HCT116 (cell line): ENCODE data around the gene EEA1. TPM values are rescaled to one million over a fixed set of nuclear protein-coding genes. Genes with fewer than 3 reads are reported as not detected.

Source experiments
- ATAC-seq: fragments of 200-7000 bp; cut with Tn5 transposase; 2 replicates; pipeline ENCODE4 v1.9.1; 2020; ENCODE audit warnings: mild to moderate bottlenecking, moderate library complexity
- BruUV-seq: library from RNA; stranded (reverse); fragments of 400-500 nt; replicated peaks from 2 replicates; lab custom pipeline; 2021; lab: Mats Ljungman, UMichigan
- CTCF ChIA-PET: fragments of 300-600 bp; sonication (Branson Sonifier 250); formaldehyde crosslinking; loops from one replicate; lab custom pipeline; 2021; ENCODE audit warnings: antibody characterized with exemption; lab: Charles Lee
- POLR2A ChIA-PET: fragments of 300-600, 350-600 bp; sonication (Branson Sonifier 250); formaldehyde crosslinking; loops from one replicate; lab custom pipeline; 2021; ENCODE audit warnings: antibody characterized with exemption; lab: Charles Lee
- RAD21 ChIA-PET, 2 experiments: fragments of 300-600 bp; sonication (Branson Sonifier 250); formaldehyde crosslinking; loops; one replicate each; lab custom pipeline; 2023; ENCODE audit warnings: low total read pairs in 2 of 2; ENCODE audit not compliant: uncharacterized antibody in 2 of 2, unreplicated experiment in 2 of 2, low non-redundant PET in 1 of 2; lab: Charles Lee
- DNase-seq: peaks from one replicate; pipeline ENCODE4 v3.0.0-alpha.2; 2010; ENCODE audit warnings: low read depth, low spot score
- H2AFZ ChIP-seq: fragments of 200-600 bp; shearing (Covaris generic), sonication (generic); 2 replicates; pipeline ENCODE4 v1.6.1; 2017; ENCODE audit warnings: low read depth, mixed run types, mixed read lengths, antibody characterized with exemption, low read length; ENCODE audit not compliant: poor library complexity, severe bottlenecking
- H3K27ac ChIP-seq: 2 replicates; pipeline ENCODE4 v1.5.1; 2012; ENCODE audit warnings: low read depth, low read length
- H3K27me3 ChIP-seq: fragments of 200-600 bp; sonication (generic); 2 replicates; pipeline ENCODE4 v1.6.1; 2016; ENCODE audit warnings: mixed run types, low read length, mixed read lengths; ENCODE audit not compliant: insufficient read depth
- H3K36me3 ChIP-seq, 2 experiments: fragments of 200-500 bp in 1 of 2; fragments of 200-600 bp in 1 of 2; sonication (Bioruptor generic) in 1 of 2; sonication (generic) in 1 of 2; 2 replicates each; pipeline versions ENCODE4 v1.5.1 to v1.6.1; 2014 to 2016; ENCODE audit warnings: low read length in 2 of 2, inconsistent platforms in 1 of 2, mixed read lengths in 1 of 2, mixed run types in 1 of 2; ENCODE audit not compliant: insufficient read depth in 2 of 2, control insufficient read depth in 1 of 2
- H3K4me1 ChIP-seq, 2 experiments: fragments of 200-600 bp in 1 of 2; sonication (generic) in 1 of 2; 2 replicates each; pipeline versions ENCODE4 v1.5.1 to v1.6.1; 2012 to 2017; ENCODE audit warnings: low read length in 2 of 2, inconsistent platforms in 1 of 2, mild to moderate bottlenecking in 1 of 2, mixed read lengths in 1 of 2, mixed run types in 1 of 2, moderate library complexity in 1 of 2; ENCODE audit not compliant: insufficient read depth in 2 of 2, control insufficient read depth in 1 of 2
- H3K4me2 ChIP-seq: fragments of 200-600 bp; sonication (generic); 2 replicates; pipeline ENCODE4 v1.6.1; 2017; ENCODE audit warnings: mixed run types, low read length, mixed read lengths
- H3K4me3 ChIP-seq, 2 experiments: fragments of 200-600 bp in 1 of 2; sonication (generic) in 1 of 2; replicated peaks in 1 of 2; 2 replicates each; pipeline ENCODE4 v1.5.1; 2011 to 2016; ENCODE audit warnings: low read length in 2 of 2, control low read depth in 1 of 2, low read depth in 1 of 2, mild to moderate bottlenecking in 1 of 2, mixed read lengths in 1 of 2, mixed run types in 1 of 2
- H3K79me2 ChIP-seq: fragments of 200-600 bp; sonication (generic); 2 replicates; pipeline ENCODE4 v1.6.1; 2017; ENCODE audit warnings: mild to moderate bottlenecking, mixed run types, low read length, moderate library complexity, mixed read lengths; ENCODE audit not compliant: insufficient read depth
- H3K9ac ChIP-seq: fragments of 200-600 bp; sonication (generic); 2 replicates; pipeline ENCODE4 v1.6.1; 2016; ENCODE audit warnings: low read length, mixed read lengths
- H3K9me2 ChIP-seq: fragments of 200-600 bp; sonication (generic), shearing (Covaris generic); 2 replicates; pipeline ENCODE4 v1.6.1; 2017; ENCODE audit warnings: mixed run types, mild to moderate bottlenecking, moderate library complexity; ENCODE audit not compliant: insufficient read depth
- H3K9me3 ChIP-seq, 2 experiments: fragments of 200-500 bp in 1 of 2; fragments of 200-600 bp in 1 of 2; sonication (Bioruptor generic) in 1 of 2; sonication (generic) in 1 of 2; 2 replicates each; pipeline ENCODE4 v1.6.1; 2014 to 2017; ENCODE audit warnings: low read length in 2 of 2, mixed read lengths in 2 of 2, inconsistent platforms in 1 of 2, low read depth in 1 of 2, mild to moderate bottlenecking in 1 of 2, mixed run types in 1 of 2, moderate library complexity in 1 of 2; ENCODE audit not compliant: control insufficient read depth in 1 of 2, insufficient read depth in 1 of 2
- H4K20me1 ChIP-seq: fragments of 200-600 bp; sonication (generic), shearing (Covaris generic); 2 replicates; pipeline ENCODE4 v1.6.1; 2017; ENCODE audit warnings: mixed run types, mild to moderate bottlenecking, moderate library complexity; ENCODE audit not compliant: insufficient read depth
- CBX3 ChIP-seq: IDR thresholded peaks from 2 replicates; pipeline ENCODE4 v1.6.1; 2012; ENCODE audit warnings: low read depth
- EGR1 ChIP-seq: IDR thresholded peaks from 2 replicates; pipeline ENCODE4 v1.6.1; 2012; ENCODE audit warnings: low read depth
- POLR2A ChIP-seq: IDR thresholded peaks from 2 replicates; pipeline ENCODE4 v1.7.0; 2011; ENCODE audit warnings: borderline replicate concordance; ENCODE audit not compliant: insufficient read depth, insufficient read length; ENCODE audit errors: extremely low read depth
- POLR2AphosphoS5 ChIP-seq: IDR thresholded peaks from 2 replicates; pipeline ENCODE4 v1.6.1; 2011; ENCODE audit warnings: mild to moderate bottlenecking, low read depth, low read length, moderate library complexity
- RAD21 ChIP-seq: IDR thresholded peaks from 2 replicates; pipeline ENCODE4 v1.6.1; 2012; ENCODE audit warnings: low read depth, mild to moderate bottlenecking
- SIN3A ChIP-seq: IDR thresholded peaks from 2 replicates; pipeline ENCODE4 v1.6.1; 2012; ENCODE audit warnings: low read depth
- SP1 ChIP-seq: IDR thresholded peaks from 2 replicates; pipeline ENCODE4 v1.6.1; 2012; ENCODE audit warnings: low read depth
- SRF ChIP-seq: IDR thresholded peaks from 2 replicates; pipeline ENCODE4 v1.6.1; 2012; ENCODE audit warnings: low read depth
- YY1 ChIP-seq: IDR thresholded peaks from 2 replicates; pipeline ENCODE4 v1.6.1; 2011; ENCODE audit warnings: low read length, low read depth, moderate library complexity, mild to moderate bottlenecking; ENCODE audit not compliant: insufficient replicate concordance; ENCODE audit errors: extremely low read depth
- ZFX ChIP-seq: fragments of 450-650 bp; IDR thresholded peaks from 2 replicates; pipeline ENCODE4 v1.6.1; 2017
- intact Hi-C: fragments of 100-400 bp; cut with micrococcal nuclease; formaldehyde crosslinking; loops from 2 replicates; pipeline ENCODE4 v1.10.0; 2022
- total RNA-seq: library from RNA; stranded (reverse); gene quantifications from one replicate; pipeline ENCODE4 v1.2.1, GENCODE V29; 2021; ENCODE audit not compliant: unreplicated experiment
- TF ChIP-seq, protein P1 (sequence below): IDR thresholded peaks from 2 replicates; pipeline ENCODE4 v1.6.1; 2012
- TF ChIP-seq, protein P2 (sequence below), 3 experiments: fragments of 200-600 bp in 1 of 3; sonication (generic) in 1 of 3; IDR thresholded peaks in 2 of 3; conservative IDR thresholded peaks in 1 of 3; 2 replicates each; pipeline ENCODE4 v1.5.1; 2012 to 2017; ENCODE audit warnings: low read depth in 2 of 3, low read length in 2 of 3, antibody characterized with exemption in 1 of 3, borderline replicate concordance in 1 of 3, control low read depth in 1 of 3, mild to moderate bottlenecking in 1 of 3, mixed read lengths in 1 of 3, mixed run types in 1 of 3, moderate library complexity in 1 of 3; ENCODE audit not compliant: insufficient read depth in 1 of 3

EEA1 gene
- total RNA-seq, 1 experiment from 2014 or later: 13.8 TPM

DNA sequence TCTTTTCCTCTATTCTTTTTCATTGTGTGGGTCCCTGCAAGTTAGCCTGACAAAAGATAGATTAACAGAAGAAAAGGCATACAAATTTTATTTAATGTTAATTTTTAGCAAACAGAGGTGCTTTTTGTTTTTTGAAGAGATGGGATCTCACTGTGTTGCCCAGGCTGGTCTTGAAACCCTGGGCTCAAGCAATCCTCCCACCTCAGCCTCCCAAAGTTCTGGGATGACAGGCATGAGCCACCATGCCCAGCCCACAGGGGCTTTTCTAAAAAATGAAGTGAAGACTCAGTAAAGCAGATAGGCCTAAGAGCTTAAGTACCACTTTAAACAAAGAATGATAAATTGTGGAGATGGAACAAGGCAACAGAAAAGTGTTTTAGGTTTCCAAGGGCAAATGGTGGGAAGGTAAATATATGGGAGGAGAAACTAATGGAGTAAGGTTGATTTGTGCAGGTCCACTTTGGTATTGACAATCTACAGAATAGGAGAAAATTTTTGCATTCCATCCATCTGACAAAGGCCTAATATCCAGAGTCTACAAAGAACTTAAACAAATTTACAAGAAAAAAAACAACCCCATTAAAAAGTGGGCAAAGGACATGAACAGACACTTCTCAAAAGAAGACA lies 18.6 kb upstream of the EEA1 start:
- H3K4me1 ChIP-seq: no peaks in the 10 kb centered on the region
- CTCF ChIA-PET: no interaction called here
- H3K9ac ChIP-seq: no peak overlapping the region
- ATAC-seq (no peak), DNase-seq (no peak)
- no peaks in the 10 kb centered on the region for H4K20me1 ChIP-seq
- no peak overlapping the region for H3K4me2 ChIP-seq
- intact Hi-C loops: no loop called here
- H3K36me3 ChIP-seq: no peaks in the 10 kb centered on the region
- RAD21 ChIA-PET: no interaction called here
- H3K9me3 ChIP-seq: no peaks in the 10 kb centered on the region
- no peak overlapping the region for H3K27ac ChIP-seq
- BruUV-seq: no TSS peak
- POLR2A ChIA-PET: no interaction called here
- H2AFZ ChIP-seq: no peak overlapping the region
- H3K4me3 ChIP-seq: no peak overlapping the region
- no peaks in the 10 kb centered on the region for H3K79me2 ChIP-seq
- H3K9me2 ChIP-seq: no peaks in the 10 kb centered on the region
- no peaks in the 10 kb centered on the region for H3K27me3 ChIP-seq
- no peak for TF ChIP-seq POLR2AphosphoS5
- TF ChIP-seq EGR1: no peak
- TF ChIP-seq SIN3A: no peak
- TF ChIP-seq RAD21: no peak
- TF ChIP-seq SRF: no peak
- no peak for TF ChIP-seq CBX3
- TF ChIP-seq, protein P1, sequence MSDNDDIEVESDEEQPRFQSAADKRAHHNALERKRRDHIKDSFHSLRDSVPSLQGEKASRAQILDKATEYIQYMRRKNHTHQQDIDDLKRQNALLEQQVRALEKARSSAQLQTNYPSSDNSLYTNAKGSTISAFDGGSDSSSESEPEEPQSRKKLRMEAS: no peak
- no peak for TF ChIP-seq ZFX

DNA sequence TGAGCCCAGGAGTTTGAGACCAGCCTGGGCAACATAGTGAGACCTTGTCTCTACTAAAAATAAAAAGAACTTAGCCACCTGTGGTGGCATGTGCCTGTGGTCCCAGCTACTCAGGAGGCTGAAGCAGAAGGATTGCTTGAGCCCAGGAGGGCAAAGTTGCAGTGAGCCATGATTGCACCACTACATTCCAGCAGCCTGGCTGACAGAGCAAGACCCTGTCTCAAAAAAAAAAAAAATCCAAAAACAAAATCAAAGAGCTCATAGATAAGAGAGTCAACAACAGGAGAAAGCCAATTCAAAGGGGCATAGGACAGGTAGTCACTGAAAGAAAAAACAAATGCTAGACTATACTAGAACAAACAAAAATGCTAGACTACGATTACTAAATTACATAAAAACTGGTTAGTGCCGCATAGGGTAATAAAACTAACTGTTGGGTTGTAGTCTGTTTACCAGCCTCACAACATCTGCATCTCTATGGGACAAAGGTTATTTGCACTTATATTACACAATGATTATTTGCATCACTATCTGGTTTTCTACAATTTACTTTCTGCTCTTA lies 16.6 kb upstream of the EEA1 start:
- no TSS peak for BruUV-seq
- H3K4me2 ChIP-seq: no peak overlapping the region
- intact Hi-C loops: no loop called here

More for the DNA sequence above, 16.6 kb upstream of the EEA1 start:
- no peak for ATAC-seq
- DNase-seq: no peak
- no peaks in the 10 kb centered on the region for H4K20me1 ChIP-seq
- ChIA-PET RAD21 (no interaction called here), CTCF (interaction anchor here (0.7 kb wide), 1 partner anchor 193 kb away, joined by 5 read pairs; no protein-coding TSS in a partner anchor)
- H3K27me3 ChIP-seq: no peaks in the 10 kb centered on the region
- H3K4me3 ChIP-seq: no peak overlapping the region
- no peak overlapping the region for H3K27ac ChIP-seq
- H2AFZ ChIP-seq: no peak overlapping the region
- no peaks in the 10 kb centered on the region for H3K36me3 ChIP-seq
- no peak overlapping the region for H3K9ac ChIP-seq
- no peak for TF ChIP-seq YY1
- no peak for TF ChIP-seq SRF
- no peak for TF ChIP-seq POLR2A
- TF ChIP-seq RAD21: no peak
- no peak for TF ChIP-seq CBX3
- TF ChIP-seq, protein P2, sequence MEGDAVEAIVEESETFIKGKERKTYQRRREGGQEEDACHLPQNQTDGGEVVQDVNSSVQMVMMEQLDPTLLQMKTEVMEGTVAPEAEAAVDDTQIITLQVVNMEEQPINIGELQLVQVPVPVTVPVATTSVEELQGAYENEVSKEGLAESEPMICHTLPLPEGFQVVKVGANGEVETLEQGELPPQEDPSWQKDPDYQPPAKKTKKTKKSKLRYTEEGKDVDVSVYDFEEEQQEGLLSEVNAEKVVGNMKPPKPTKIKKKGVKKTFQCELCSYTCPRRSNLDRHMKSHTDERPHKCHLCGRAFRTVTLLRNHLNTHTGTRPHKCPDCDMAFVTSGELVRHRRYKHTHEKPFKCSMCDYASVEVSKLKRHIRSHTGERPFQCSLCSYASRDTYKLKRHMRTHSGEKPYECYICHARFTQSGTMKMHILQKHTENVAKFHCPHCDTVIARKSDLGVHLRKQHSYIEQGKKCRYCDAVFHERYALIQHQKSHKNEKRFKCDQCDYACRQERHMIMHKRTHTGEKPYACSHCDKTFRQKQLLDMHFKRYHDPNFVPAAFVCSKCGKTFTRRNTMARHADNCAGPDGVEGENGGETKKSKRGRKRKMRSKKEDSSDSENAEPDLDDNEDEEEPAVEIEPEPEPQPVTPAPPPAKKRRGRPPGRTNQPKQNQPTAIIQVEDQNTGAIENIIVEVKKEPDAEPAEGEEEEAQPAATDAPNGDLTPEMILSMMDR (IDR thresholded peaks at IDR 0.05 in 2 of 3, conservative IDR thresholded peaks at IDR 0.05 in 1 of 3; ENCODE audit: borderline replicate concordance in 1 of 3, insufficient read depth in 1 of 3, low read depth in 2 of 3, low read length in 2 of 3): no peak
- no peak for TF ChIP-seq SP1
- TF ChIP-seq, all 23 proteins: peak for 0
- Histone ChIP-seq H3K4me1 (no peaks in the 10 kb centered on the region), H3K9me3 (no peaks in the 10 kb centered on the region), H3K79me2 (no peaks in the 10 kb centered on the region), H3K9me2 (no peaks in the 10 kb centered on the region)
- POLR2A ChIA-PET: no interaction called here
